MCF 10A (cell line): ENCODE results near the gene CEBPA. TPM values are rescaled to one million over a fixed set of nuclear protein-coding genes. Genes with fewer than 3 reads are reported as not detected.

Experiments
- BruUV-seq: library from RNA; stranded (reverse); fragments of 400-500 nt; replicated peaks from 2 replicates; lab custom pipeline; 2021; lab: Mats Ljungman, UMichigan
- CTCF ChIA-PET: fragments of 300-600 bp; sonication (Branson Sonifier 250); formaldehyde crosslinking; extraction: SDS; loops from one replicate; lab custom pipeline; 2021; ENCODE audit warnings: antibody characterized with exemption, inconsistent platforms; lab: Yijun Ruan, JAX
- POLR2A ChIA-PET: fragments of 300-600, 350-650 bp; sonication (Branson Sonifier 250); formaldehyde crosslinking; extraction: SDS; loops from one replicate; lab custom pipeline; 2020; ENCODE audit warnings: antibody characterized with exemption, inconsistent platforms; lab: Yijun Ruan, JAX
- DNase-seq: peaks from one replicate; pipeline ENCODE4 v3.0.0-alpha.2; 2018; ENCODE audit not compliant: unreplicated experiment
- H3K27ac Mint-ChIP-seq: one replicate; pipeline ENCODE4 v1.8.0; 2022; ENCODE audit warnings: mild to moderate bottlenecking, low read depth, mixed read lengths; ENCODE audit not compliant: unreplicated experiment
- H3K27me3 Mint-ChIP-seq: one replicate; pipeline ENCODE4 v1.8.0; 2022; ENCODE audit warnings: mixed read lengths; ENCODE audit not compliant: insufficient read depth, unreplicated experiment
- H3K36me3 Mint-ChIP-seq: one replicate; pipeline ENCODE4 v1.8.0; 2022; ENCODE audit warnings: mild to moderate bottlenecking, moderate library complexity, mixed read lengths; ENCODE audit not compliant: insufficient read depth, unreplicated experiment
- H3K4me1 Mint-ChIP-seq: one replicate; pipeline ENCODE4 v1.8.0; 2022; ENCODE audit warnings: mixed read lengths; ENCODE audit not compliant: insufficient read depth, unreplicated experiment
- H3K4me3 Mint-ChIP-seq: one replicate; pipeline ENCODE4 v1.8.0; 2022; ENCODE audit warnings: mild to moderate bottlenecking, moderate library complexity, mixed read lengths; ENCODE audit not compliant: unreplicated experiment
- H3K9me3 Mint-ChIP-seq: one replicate; pipeline ENCODE4 v1.8.0; 2022; ENCODE audit warnings: mixed read lengths; ENCODE audit not compliant: unreplicated experiment
- CTCF ChIP-seq: fragments of 200-600 bp; IDR thresholded peaks from one replicate; pipeline ENCODE4 v1.8.0; 2022; ENCODE audit warnings: antibody characterized with exemption, mild to moderate bottlenecking; ENCODE audit not compliant: unreplicated experiment
- intact Hi-C: fragments of 100-400 bp; cut with micrococcal nuclease; formaldehyde crosslinking; loops from 2 replicates; pipeline ENCODE4 v1.14.1; 2022
- total RNA-seq: library from RNA; stranded (reverse); gene quantifications from 2 replicates; pipeline ENCODE4 v1.2.3, GENCODE V29; 2022

Gene CEBPA
- total RNA-seq, 1 experiment from 2014 or later: 4.7 TPM

- H3K9me3 Mint-ChIP-seq: no peaks in the 10 kb centered on the region
- no peaks in the 10 kb centered on the region for H3K27me3 Mint-ChIP-seq
- ChIA-PET CTCF (interaction anchor here (0.6 to 2.6 kb wide), 5 partner anchors 60 to 101 kb away, joined by 3 to 12 read pairs (median 4); partner anchors contain the start of gene CEBPG), POLR2A (interaction anchor here (1.1 to 8.3 kb wide), 2 partner anchors 64 to 68 kb away, joined by 3 to 110 read pairs; partner anchors contain the start of gene CEBPG)
- TF ChIP-seq CTCF: no peak
- H3K4me1 Mint-ChIP-seq: no peaks in the 10 kb centered on the region
- no peak overlapping the region for H3K27ac Mint-ChIP-seq
- intact Hi-C loops: loop anchor here (5.0 kb wide), 2 partner anchors 67 to 88 kb away; no protein-coding TSS in a partner anchor
- DNase-seq: no peak
- no TSS peak for BruUV-seq
- H3K36me3 Mint-ChIP-seq: no peaks in the 10 kb centered on the region
- no peak overlapping the region for H3K4me3 Mint-ChIP-seq
Observed at GRCh38 chr19:33304371-33304759, 2.0 kb upstream of the CEBPA start.

DNA sequence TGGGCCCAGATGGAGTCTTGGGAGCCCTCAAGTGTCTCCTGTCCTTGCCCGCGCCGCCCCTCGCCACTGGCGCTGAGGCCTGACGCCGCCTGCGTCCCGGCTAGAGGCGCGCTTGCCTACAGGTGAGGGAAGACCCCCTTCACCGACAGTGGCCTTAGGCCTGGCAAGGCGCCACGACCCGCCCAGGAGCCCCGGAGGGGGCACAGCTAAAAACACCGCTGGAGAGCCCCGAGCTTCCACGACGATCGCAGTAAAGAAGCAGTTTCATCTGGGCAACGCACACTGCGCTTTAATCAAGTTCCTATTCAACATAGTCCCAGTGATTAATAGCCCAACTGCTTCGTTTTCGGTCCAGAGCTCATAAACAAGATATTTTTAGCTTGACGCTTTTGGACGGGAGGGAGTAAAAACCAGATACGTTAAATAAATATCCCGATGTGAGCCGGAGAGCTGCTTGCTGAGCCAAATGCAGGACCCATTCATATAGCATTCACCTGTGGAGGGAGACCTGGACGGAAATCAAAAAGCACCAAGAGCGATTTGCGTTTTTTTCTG is 1.5 kb upstream of the CEBPA start:
- intact Hi-C loops: loop anchor here (2.0 to 5.0 kb wide), 3 partner anchors 67 to 88 kb away; no protein-coding TSS in a partner anchor

GRCh38 chr19:33302974-33303790 is 848 bp upstream of the CEBPA start:
- intact Hi-C loops: loop anchor here (2.0 to 5.0 kb wide), 3 partner anchors 66 to 89 kb away; no protein-coding TSS in a partner anchor
- Mint-ChIP-seq H3K27me3 (no peaks in the 10 kb centered on the region), H3K4me1 (no peaks in the 10 kb centered on the region), H3K9me3 (no peaks in the 10 kb centered on the region), H3K4me3 (peak overlapping the region; percentile 75), H3K36me3 (no peaks in the 10 kb centered on the region), H3K27ac (no peak overlapping the region)
- no peak for TF ChIP-seq CTCF
- no TSS peak for BruUV-seq
- ChIA-PET CTCF (interaction anchor here (0.5 to 2.6 kb wide), 29 partner anchors 8 to 1135 kb away, joined by 3 to 12 read pairs (median 4); partner anchors contain the start of gene CEBPG), POLR2A (interaction anchor here (0.6 to 8.3 kb wide), 20 partner anchors 9 to 1430 kb away, joined by 3 to 110 read pairs (median 4); partner anchors contain the start of gene CEBPG)
- DNase-seq: peak; percentile 51

More for the DNA sequence above, 1.5 kb upstream of the CEBPA start:
- no peaks in the 10 kb centered on the region for H3K36me3 Mint-ChIP-seq
- no peaks in the 10 kb centered on the region for H3K9me3 Mint-ChIP-seq
- no peak overlapping the region for H3K27ac Mint-ChIP-seq
- DNase-seq: no peak
- POLR2A ChIA-PET: interaction anchor here (0.8 to 8.3 kb wide), 6 partner anchors 13 to 79 kb away, joined by 3 to 110 read pairs (median 15); partner anchors contain the start of gene CEBPG
- TSS peak; percentile 24 for BruUV-seq
- CTCF ChIA-PET: interaction anchor here (0.5 to 2.6 kb wide), 15 partner anchors 8 to 1134 kb away, joined by 3 to 12 read pairs (median 4); partner anchors contain the start of gene CEBPG
- no peak overlapping the region for H3K4me3 Mint-ChIP-seq
- H3K27me3 Mint-ChIP-seq: no peaks in the 10 kb centered on the region
- TF ChIP-seq CTCF: no peak
- H3K4me1 Mint-ChIP-seq: no peaks in the 10 kb centered on the region

DNA sequence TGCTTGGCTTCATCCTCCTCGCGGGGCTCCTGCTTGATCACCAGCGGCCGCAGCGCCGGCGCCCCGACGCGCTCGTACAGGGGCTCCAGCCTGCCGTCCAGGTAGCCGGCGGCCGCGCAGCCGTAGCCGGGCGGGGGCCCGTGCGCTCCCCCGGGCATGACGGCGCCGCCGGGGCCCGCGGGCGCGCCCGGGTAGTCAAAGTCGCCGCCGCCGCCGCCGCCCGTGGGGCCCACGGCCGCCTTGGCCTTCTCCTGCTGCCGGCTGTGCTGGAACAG is 497 bp downstream of the CEBPA start:
- Mint-ChIP-seq H3K27me3 (no peaks in the 10 kb centered on the region), H3K9me3 (no peaks in the 10 kb centered on the region), H3K36me3 (no peaks in the 10 kb centered on the region), H3K4me3 (peak overlapping the region; percentile 75), H3K4me1 (no peaks in the 10 kb centered on the region), H3K27ac (no peak overlapping the region)
- no peak for TF ChIP-seq CTCF
- POLR2A ChIA-PET: interaction anchor here (0.6 to 8.3 kb wide), 11 partner anchors 9 to 872 kb away, joined by 3 to 110 read pairs (median 8); partner anchors contain the start of gene CEBPG
- CTCF ChIA-PET: interaction anchor here (0.6 to 2.6 kb wide), 9 partner anchors 8 to 347 kb away, joined by 3 to 12 read pairs (median 8); partner anchors contain the start of gene CEBPG
- no peak for DNase-seq
- intact Hi-C loops: loop anchor here (2.0 to 5.0 kb wide), 3 partner anchors 65 to 90 kb away; no protein-coding TSS in a partner anchor
- BruUV-seq: no TSS peak
